Measurements from ENCODE around the gene COPS4.
"Not testable (repeated sequence)": the region's sequence is repeated elsewhere in the genome, so short reads cannot be mapped to it uniquely, and the experiment has no call there.

Gene COPS4

DNA sequence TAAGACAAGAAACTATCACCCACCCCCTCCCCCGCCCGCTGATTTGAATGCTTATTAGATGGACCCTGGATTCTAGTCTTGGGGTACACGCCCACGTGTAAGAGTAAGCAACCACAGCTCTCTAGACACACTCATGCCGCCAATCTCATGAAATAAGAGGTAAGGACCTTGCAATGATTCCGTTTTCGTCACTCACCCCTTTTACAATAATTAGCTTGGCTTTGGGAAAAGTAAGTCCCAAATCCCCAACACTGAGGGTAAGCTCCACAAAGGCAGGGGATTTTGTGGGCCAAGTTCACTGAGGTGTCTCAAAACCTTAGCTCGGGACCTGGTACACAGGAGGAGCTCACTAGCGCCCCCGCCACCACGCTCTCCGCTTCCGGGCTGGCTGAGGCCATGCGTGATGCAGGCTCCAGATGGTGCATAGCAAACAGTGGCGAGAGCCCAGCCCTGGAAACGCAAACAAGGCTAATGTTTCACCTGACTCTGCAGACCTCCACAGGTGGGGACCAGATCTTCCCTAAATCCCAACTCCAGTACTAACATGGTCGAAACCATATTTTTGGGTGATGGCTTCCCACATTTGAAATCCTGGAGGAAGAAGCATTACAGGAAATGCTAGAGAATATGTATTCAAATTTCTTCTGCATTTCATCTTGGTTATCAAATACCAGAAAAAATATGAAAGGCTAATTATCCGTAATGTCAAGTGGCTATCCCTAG lies 75.4 kb downstream of the COPS4 start:
- TF ChIP-seq NFRKB (IDR thresholded peaks at IDR 0.05) (no peak), L3MBTL2 (conservative IDR thresholded peaks at IDR 0.05) (peak; percentile 61), ARNT (IDR thresholded peaks at IDR 0.05) (no peak), ELF4 (IDR thresholded peaks at IDR 0.05) (peak; percentile 67; the same call in 1 of the 2 replicates)
- TF ChIP-seq, protein P1, sequence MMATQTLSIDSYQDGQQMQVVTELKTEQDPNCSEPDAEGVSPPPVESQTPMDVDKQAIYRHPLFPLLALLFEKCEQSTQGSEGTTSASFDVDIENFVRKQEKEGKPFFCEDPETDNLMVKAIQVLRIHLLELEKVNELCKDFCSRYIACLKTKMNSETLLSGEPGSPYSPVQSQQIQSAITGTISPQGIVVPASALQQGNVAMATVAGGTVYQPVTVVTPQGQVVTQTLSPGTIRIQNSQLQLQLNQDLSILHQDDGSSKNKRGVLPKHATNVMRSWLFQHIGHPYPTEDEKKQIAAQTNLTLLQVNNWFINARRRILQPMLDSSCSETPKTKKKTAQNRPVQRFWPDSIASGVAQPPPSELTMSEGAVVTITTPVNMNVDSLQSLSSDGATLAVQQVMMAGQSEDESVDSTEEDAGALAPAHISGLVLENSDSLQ (IDR thresholded peaks at IDR 0.05) = no peak
- peak; percentile 80 for DNase-seq (ENCODE audit: extremely low spot score)
- ChIA-PET CTCF (interaction anchor here (0.6 to 1.0 kb wide), 8 partner anchors 9 to 149 kb away, joined by 3 to 4 read pairs (median 3); no protein-coding TSS in a partner anchor), POLR2A (interaction anchor here (0.6 to 1.7 kb wide), 10 partner anchors 10 to 610 kb away, joined by 3 to 5 read pairs (median 4); partner anchors contain the start of gene COPS4)

GRCh38 chr4:83110970-83111750 lies 76.2 kb downstream of the COPS4 start:
- ChIA-PET CTCF (interaction anchor here (0.7 to 1.1 kb wide), 5 partner anchors 15 to 375 kb away, joined by 3 to 5 read pairs (median 3); no protein-coding TSS in a partner anchor), POLR2A (interaction anchor here (0.6 to 1.7 kb wide), 9 partner anchors 10 to 137 kb away, joined by 3 to 5 read pairs (median 4); partner anchors contain the start of gene COPS4)
- no peak for DNase-seq (ENCODE audit: extremely low spot score)
- TF ChIP-seq, protein P1 (IDR thresholded peaks at IDR 0.05) = no peak
- TF ChIP-seq FOXM1 (IDR thresholded peaks at IDR 0.05; ENCODE audit: borderline replicate concordance) = no peak
- TF ChIP-seq SP1 (IDR thresholded peaks at IDR 0.05) = no peak
- no peak for TF ChIP-seq FOXK2 (IDR thresholded peaks at IDR 0.05)
- TF ChIP-seq LEF1 (IDR thresholded peaks at IDR 0.05; ENCODE audit: borderline replicate concordance) = no peak
- TF ChIP-seq SUZ12 (IDR thresholded peaks at IDR 0.05) = no peak
- TF ChIP-seq ELF4 (IDR thresholded peaks at IDR 0.05) = no peak
- no peak for TF ChIP-seq ZNF384 (IDR thresholded peaks at IDR 0.05)
- TF ChIP-seq CTBP1 (IDR thresholded peaks at IDR 0.05; ENCODE audit: borderline replicate concordance) = no peak
- no peak for TF ChIP-seq BHLHE40 (IDR thresholded peaks at IDR 0.05; ENCODE audit: borderline replicate concordance)
- no peak for TF ChIP-seq HDGF (IDR thresholded peaks at IDR 0.05; ENCODE audit: borderline replicate concordance)
- TF ChIP-seq FOXA1 (IDR thresholded peaks at IDR 0.05) = no peak
- TF ChIP-seq L3MBTL2 (conservative IDR thresholded peaks at IDR 0.05) = no peak
- TF ChIP-seq ARNT (IDR thresholded peaks at IDR 0.05) = no peak
- TF ChIP-seq TARDBP (IDR thresholded peaks at IDR 0.05) = no peak
- no peak for TF ChIP-seq NFRKB (IDR thresholded peaks at IDR 0.05)

DNA sequence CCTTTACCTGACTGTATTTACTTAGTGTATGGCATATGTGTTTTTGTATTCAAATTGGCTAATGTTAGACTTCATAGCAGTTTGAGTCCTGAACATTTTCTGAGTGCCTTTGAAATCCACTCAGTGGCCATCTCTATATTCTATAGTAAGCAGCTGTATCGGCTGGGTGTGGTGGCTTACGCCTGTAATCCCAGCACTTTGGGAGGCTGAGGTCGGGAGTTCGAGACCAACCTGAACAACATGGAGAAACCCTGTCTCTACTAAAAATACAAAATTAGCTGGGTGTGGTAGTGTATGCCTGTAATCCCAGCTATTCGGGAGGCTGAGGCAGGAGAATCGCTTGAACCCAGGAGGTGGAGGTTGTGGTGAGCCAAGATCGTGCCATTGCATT lies 76.8 kb downstream of the COPS4 start:
- POLR2A ChIA-PET; DNase-seq (ENCODE audit: extremely low spot score): not testable (repeated sequence)
- CTCF ChIA-PET = interaction anchor here (0.7 to 1.1 kb wide), 3 partner anchors 15 to 376 kb away, joined by 3 to 5 read pairs (median 5); no protein-coding TSS in a partner anchor

DNA sequence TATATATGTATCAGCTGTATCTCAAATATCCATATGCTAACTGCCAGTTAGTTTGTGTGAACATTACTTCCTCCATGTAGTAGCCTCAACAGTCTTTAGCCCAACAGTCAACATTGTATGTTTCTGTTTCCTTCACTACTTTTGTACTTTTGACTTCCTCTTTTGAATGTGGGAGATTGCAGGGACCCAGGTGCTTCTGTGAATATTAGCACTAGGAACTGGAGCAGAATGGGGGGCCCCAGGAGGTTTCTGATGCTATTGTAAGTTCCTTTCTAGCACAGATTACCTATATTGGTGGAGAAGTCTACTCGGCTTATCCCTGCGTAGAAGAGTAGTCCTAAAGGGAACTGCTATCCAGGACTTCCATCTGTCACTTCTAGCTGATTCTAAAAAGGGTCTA lies 77.2 kb downstream of the COPS4 start:
- DNase-seq (ENCODE audit: extremely low spot score) = no peak
- ChIA-PET POLR2A (no interaction called here), CTCF (no interaction called here)
- TF ChIP-seq HDGF (IDR thresholded peaks at IDR 0.05; ENCODE audit: borderline replicate concordance) (no peak), ARNT (IDR thresholded peaks at IDR 0.05) (no peak), L3MBTL2 (conservative IDR thresholded peaks at IDR 0.05) (no peak), FOXA1 (IDR thresholded peaks at IDR 0.05) (no peak), BHLHE40 (IDR thresholded peaks at IDR 0.05; ENCODE audit: borderline replicate concordance) (no peak), CTBP1 (IDR thresholded peaks at IDR 0.05; ENCODE audit: borderline replicate concordance) (no peak), SP1 (IDR thresholded peaks at IDR 0.05) (no peak), LEF1 (IDR thresholded peaks at IDR 0.05; ENCODE audit: borderline replicate concordance) (no peak), SUZ12 (IDR thresholded peaks at IDR 0.05) (no peak)
- TF ChIP-seq, protein P1 (IDR thresholded peaks at IDR 0.05) = no peak

- no peak for DNase-seq (ENCODE audit: extremely low spot score)
- ChIA-PET CTCF (no interaction called here), POLR2A (no interaction called here)
- TF ChIP-seq, protein P1 (IDR thresholded peaks at IDR 0.05) = no peak
- TF ChIP-seq BHLHE40 (IDR thresholded peaks at IDR 0.05; ENCODE audit: borderline replicate concordance) (no peak), SP1 (IDR thresholded peaks at IDR 0.05) (no peak), FOXA1 (IDR thresholded peaks at IDR 0.05) (no peak), FOXK2 (IDR thresholded peaks at IDR 0.05) (no peak), L3MBTL2 (conservative IDR thresholded peaks at IDR 0.05) (no peak), ZNF384 (IDR thresholded peaks at IDR 0.05) (no peak), TARDBP (IDR thresholded peaks at IDR 0.05) (no peak), CTBP1 (IDR thresholded peaks at IDR 0.05; ENCODE audit: borderline replicate concordance) (no peak), SUZ12 (IDR thresholded peaks at IDR 0.05) (no peak), LEF1 (IDR thresholded peaks at IDR 0.05; ENCODE audit: borderline replicate concordance) (no peak), FOXM1 (IDR thresholded peaks at IDR 0.05; ENCODE audit: borderline replicate concordance) (no peak), ARNT (IDR thresholded peaks at IDR 0.05) (no peak)
These were observed 77.9 kb downstream of the COPS4 start for GRCh38 chr4:83112678-83113428.
